Gastroesophageal sphincter (tissue), 4 donors: ENCODE data around the gene SIDT1. TPM values are rescaled to one million over a fixed set of nuclear protein-coding genes. Genes with fewer than 3 reads are reported as not detected.
"Not testable (repeated sequence)": the region's sequence is repeated elsewhere in the genome, so short reads cannot be mapped to it uniquely, and the experiment has no call there.

Source experiments
- ATAC-seq: fragments of 150-250 bp; one replicate; pipeline ENCODE4 v1.9.1; 2016; ENCODE audit warnings: mild to moderate bottlenecking, moderate library complexity
- H3K27ac ChIP-seq, 4 donors: fragments of 200-600 bp; sonication (generic) in 3 of 4; 1 replicate in 3 of 4; 2 replicates in 1 of 4; pipeline ENCODE4 v1.5.1; 2016 to 2019
- H3K27me3 ChIP-seq: fragments of 200-600 bp; sonication (generic); one replicate; pipeline ENCODE4 v1.5.1; 2019
- H3K36me3 ChIP-seq, 2 donors: fragments of 200-600 bp; sonication (generic); one replicate each; pipeline ENCODE4 v1.5.1; 2019; ENCODE audit warnings: control low read depth in 1 of 2
- H3K4me1 ChIP-seq, 3 donors: fragments of 200-600 bp; sonication (generic); 1 replicate in 2 of 3; 2 replicates in 1 of 3; pipeline ENCODE4 v1.5.1; 2016 to 2019; ENCODE audit warnings: control low read depth in 2 of 3
- H3K4me3 ChIP-seq, 2 donors: fragments of 200-600 bp; sonication (generic); one replicate each; pipeline ENCODE4 v1.5.1; 2019; ENCODE audit warnings: mild to moderate bottlenecking in 1 of 2, moderate library complexity in 1 of 2
- H3K9me3 ChIP-seq, 3 donors: fragments of 200-600 bp; sonication (generic); one replicate each; pipeline ENCODE4 v1.5.1; 2017 to 2019; ENCODE audit warnings: control low read depth in 2 of 3
- EP300 ChIP-seq: sonication (generic); formaldehyde crosslinking; IDR thresholded peaks from one replicate; pipeline ENCODE4 v1.6.1; 2017; ENCODE audit warnings: antibody characterized with exemption, mild to moderate bottlenecking
- POLR2A ChIP-seq, 2 donors: fragments of 450-650 bp; IDR thresholded peaks; one replicate each; pipeline ENCODE4 v1.6.1; 2017; ENCODE audit warnings: antibody characterized with exemption in 2 of 2, mild to moderate bottlenecking in 2 of 2, moderate library complexity in 1 of 2
- POLR2AphosphoS5 ChIP-seq: sonication (generic); formaldehyde crosslinking; IDR thresholded peaks from one replicate; pipeline ENCODE4 v1.6.1; 2017; ENCODE audit warnings: antibody characterized with exemption
- WGBS, 2 donors: methylation state at CpG; one replicate each; pipeline ENCODE4 v1.1.5; 2018; ENCODE audit warnings: low coverage in 1 of 2; 5-methylcytosine and 5-hydroxymethylcytosine counted together
- total RNA-seq, 4 donors: library from RNA; depleted of rRNA; stranded (reverse); fragments of >200 nt; gene quantifications; one replicate each; pipeline ENCODE4 v1.1.0, GENCODE V29; 2016
- TF ChIP-seq, protein P1 (sequence below), 4 experiments: fragments of 200-600 bp in 2 of 4; fragments of 450-650 bp in 2 of 4; sonication (generic) in 1 of 4; IDR thresholded peaks; one replicate each; pipeline ENCODE4 v1.5.1; 2017 to 2019; ENCODE audit warnings: antibody characterized with exemption in 4 of 4, mild to moderate bottlenecking in 2 of 4, moderate library complexity in 2 of 4

The SIDT1 gene
- total RNA-seq, 4 donors from 2014 or later = 0.15 to 0.99 (median 0.86) TPM

DNA sequence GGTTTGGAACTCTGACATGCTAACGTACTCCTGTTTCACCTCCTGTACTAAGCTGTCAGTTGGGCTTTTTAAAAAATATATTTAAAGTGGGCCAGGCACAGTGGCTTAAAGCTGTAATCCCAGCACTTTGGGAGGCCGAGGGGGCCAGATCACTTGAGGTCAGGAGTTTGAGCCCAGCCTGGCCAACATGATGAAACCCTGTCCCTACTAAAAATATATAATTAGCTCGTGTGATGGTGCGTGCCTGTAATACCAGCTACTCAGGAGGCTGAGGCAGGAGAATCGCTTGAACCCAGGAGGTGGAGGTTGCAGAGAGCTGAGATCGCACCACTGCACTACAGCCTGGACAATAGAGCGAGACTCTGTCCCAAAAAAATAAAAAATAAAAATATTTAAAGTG lies 103.7 kb downstream of the SIDT1 start:
- H3K9me3 ChIP-seq, ATAC-seq, H3K27me3 ChIP-seq, H3K27ac ChIP-seq, H3K4me3 ChIP-seq, H3K36me3 ChIP-seq: not testable (repeated sequence)
- H3K4me1 ChIP-seq = peaks cover 0 to 11% (median 0%) of the 10 kb centered on the region in 3 donors
- WGBS, 2 donors = 84 to 85% methylated on average over 6 to 7 of the region's 7 CpGs
- TF ChIP-seq POLR2AphosphoS5 = peak; percentile 17

DNA sequence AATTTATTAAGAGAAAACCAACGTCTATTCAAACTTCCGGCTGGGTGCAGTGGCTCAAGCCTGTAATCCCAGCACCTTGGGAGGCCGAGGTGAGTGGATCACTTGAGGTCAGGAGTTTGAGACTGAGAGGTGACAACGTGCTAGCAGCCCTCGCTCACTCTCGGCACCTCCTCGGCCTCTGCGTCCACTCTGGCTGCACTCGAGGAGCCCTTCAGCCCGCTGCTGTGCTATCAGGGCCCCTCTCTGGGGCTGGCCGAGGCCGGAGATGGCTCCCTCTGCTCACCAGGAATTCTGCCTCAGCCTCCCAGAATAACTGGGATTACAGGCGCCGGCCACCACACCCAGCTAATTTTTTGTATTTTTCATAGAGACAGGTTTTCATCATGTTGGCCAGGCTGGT lies 105.4 kb downstream of the SIDT1 start:
- Histone ChIP-seq H3K4me3 (no peak overlapping the region), H3K4me1 (peaks cover 0 to 7% (median 0%) of the 10 kb centered on the region in 3 donors), H3K36me3 (no peaks in the 10 kb centered on the region), H3K27ac (no peak overlapping the region), H3K27me3 (no peaks in the 10 kb centered on the region), H3K9me3 (no peaks in the 10 kb centered on the region)
- WGBS, 2 donors = 74 to 100% methylated on average over 4 of the region's 14 CpGs
- no peak for ATAC-seq
- TF ChIP-seq, protein P1, sequence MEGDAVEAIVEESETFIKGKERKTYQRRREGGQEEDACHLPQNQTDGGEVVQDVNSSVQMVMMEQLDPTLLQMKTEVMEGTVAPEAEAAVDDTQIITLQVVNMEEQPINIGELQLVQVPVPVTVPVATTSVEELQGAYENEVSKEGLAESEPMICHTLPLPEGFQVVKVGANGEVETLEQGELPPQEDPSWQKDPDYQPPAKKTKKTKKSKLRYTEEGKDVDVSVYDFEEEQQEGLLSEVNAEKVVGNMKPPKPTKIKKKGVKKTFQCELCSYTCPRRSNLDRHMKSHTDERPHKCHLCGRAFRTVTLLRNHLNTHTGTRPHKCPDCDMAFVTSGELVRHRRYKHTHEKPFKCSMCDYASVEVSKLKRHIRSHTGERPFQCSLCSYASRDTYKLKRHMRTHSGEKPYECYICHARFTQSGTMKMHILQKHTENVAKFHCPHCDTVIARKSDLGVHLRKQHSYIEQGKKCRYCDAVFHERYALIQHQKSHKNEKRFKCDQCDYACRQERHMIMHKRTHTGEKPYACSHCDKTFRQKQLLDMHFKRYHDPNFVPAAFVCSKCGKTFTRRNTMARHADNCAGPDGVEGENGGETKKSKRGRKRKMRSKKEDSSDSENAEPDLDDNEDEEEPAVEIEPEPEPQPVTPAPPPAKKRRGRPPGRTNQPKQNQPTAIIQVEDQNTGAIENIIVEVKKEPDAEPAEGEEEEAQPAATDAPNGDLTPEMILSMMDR (IDR thresholded peaks at IDR 0.05) = no peak
- no peak for TF ChIP-seq POLR2AphosphoS5
- no peak for TF ChIP-seq POLR2A (IDR thresholded peaks at IDR 0.05)
- TF ChIP-seq EP300 = no peak

GRCh38 chr3:113638910-113639309 lies 106.6 kb downstream of the SIDT1 start:
- H3K36me3 ChIP-seq = no peaks in the 10 kb centered on the region
- H3K4me3 ChIP-seq = no peak overlapping the region
- H3K27me3 ChIP-seq = no peaks in the 10 kb centered on the region
- WGBS, 2 donors = 90 to 100% methylated on average over 3 of the region's 3 CpGs
- TF ChIP-seq, protein P1 (IDR thresholded peaks at IDR 0.05) = no peak
- no peak for TF ChIP-seq EP300
- H3K9me3 ChIP-seq = no peaks in the 10 kb centered on the region
- no peak overlapping the region for H3K27ac ChIP-seq
- no peak for ATAC-seq
- peaks cover 0 to 7% (median 0%) of the 10 kb centered on the region in 3 donors for H3K4me1 ChIP-seq

GRCh38 chr3:113643583-113643982 lies 111.2 kb downstream of the SIDT1 start:
- Histone ChIP-seq H3K4me3 (no peak overlapping the region), H3K27me3 (no peaks in the 10 kb centered on the region), H3K4me1 (peaks cover 0 to 13% (median 0%) of the 10 kb centered on the region in 3 donors), H3K9me3 (peaks cover 0 to 9% (median 0%) of the 10 kb centered on the region in 3 donors), H3K36me3 (no peaks in the 10 kb centered on the region), H3K27ac (no peak overlapping the region)
- no peak for TF ChIP-seq POLR2A (IDR thresholded peaks at IDR 0.05)
- TF ChIP-seq EP300 = no peak
- TF ChIP-seq, protein P1 (IDR thresholded peaks at IDR 0.05) = no peak
- TF ChIP-seq POLR2AphosphoS5 = no peak
- 95 to 100% methylated on average over 3 to 7 of the region's 7 CpGs for WGBS, 2 donors
- no peak for ATAC-seq

- no peak for TF ChIP-seq EP300
- TF ChIP-seq, protein P1 (IDR thresholded peaks at IDR 0.05) = no peak
- peak; percentile 44 for TF ChIP-seq POLR2AphosphoS5
- Histone ChIP-seq H3K27me3 (no peaks in the 10 kb centered on the region), H3K4me3 (no peak overlapping the region), H3K27ac (peak overlapping the region in 3 of 4 donors; percentile 52 to 62 (median 61)), H3K36me3 (no peaks in the 10 kb centered on the region), H3K4me1 (peaks cover 4 to 44% (median 7%) of the 10 kb centered on the region in 3 donors), H3K9me3 (peaks cover 0 to 9% (median 0%) of the 10 kb centered on the region in 3 donors)
- ATAC-seq = no peak
These were observed 116.2 kb downstream of the SIDT1 start for GRCh38 chr3:113648524-113648923.
